Activated T-cell treated with anti-CD3 and anti-CD28 coated beads, Interleukin-2, amount 50 U/mL, for 24 hours (primary cell): Measurements from ENCODE around the gene MLST8.
A peak's percentile ranks its signal among the peaks of the same experiment; 100 is the strongest.
"Not testable (repeated sequence)": the region's sequence is repeated elsewhere in the genome, so short reads cannot be mapped to it uniquely, and the experiment has no call there.

Source experiments
- DNase-seq: peaks from one replicate; pipeline ENCODE4 v3.0.0-alpha.2; 2020
- H3K27ac Mint-ChIP-seq: 2 replicates; pipeline ENCODE4 v1.8.0; 2020; ENCODE audit warnings: mild to moderate bottlenecking, mixed read lengths
- H3K27me3 Mint-ChIP-seq: 2 replicates; pipeline ENCODE4 v1.8.0; 2020; ENCODE audit warnings: mixed read lengths
- H3K36me3 Mint-ChIP-seq: 2 replicates; pipeline ENCODE4 v1.8.0; 2020; ENCODE audit warnings: low read depth, mixed read lengths
- H3K4me1 Mint-ChIP-seq: 2 replicates; pipeline ENCODE4 v1.8.0; 2020; ENCODE audit warnings: low read depth, mixed read lengths
- H3K4me3 Mint-ChIP-seq: 2 replicates; pipeline ENCODE4 v1.8.0; 2020; ENCODE audit warnings: mild to moderate bottlenecking, moderate library complexity, mixed read lengths
- H3K9me3 Mint-ChIP-seq: 2 replicates; pipeline ENCODE4 v1.8.0; 2020; ENCODE audit warnings: mixed read lengths

The MLST8 gene

DNA sequence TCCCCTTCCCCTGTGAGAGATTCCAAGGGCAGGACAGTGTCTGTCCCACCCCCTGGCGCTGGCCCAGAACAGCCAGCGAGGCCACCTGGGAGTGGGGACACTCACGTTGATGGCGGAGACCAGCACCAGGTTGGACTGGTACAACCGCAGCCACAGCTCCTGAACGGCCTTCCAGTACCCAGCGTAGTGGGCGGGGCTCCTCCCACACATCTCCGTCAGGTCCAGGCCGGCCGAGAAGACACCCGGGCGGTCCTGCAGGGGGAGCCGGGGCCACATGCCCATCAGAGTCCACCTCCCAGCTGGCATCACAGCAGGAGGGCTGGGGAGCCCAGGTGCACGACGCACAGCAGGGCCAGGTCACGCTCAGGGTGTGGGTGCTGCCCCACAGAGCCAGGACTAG, 39.0 kb downstream of the MLST8 start:
- Mint-ChIP-seq H3K36me3 (peaks cover 74% of the 10 kb centered on the region), H3K27me3 (no peaks in the 10 kb centered on the region), H3K9me3 (no peaks in the 10 kb centered on the region), H3K4me3 (no peak overlapping the region), H3K4me1 (peaks cover 2% of the 10 kb centered on the region), H3K27ac (no peak overlapping the region)
- DNase-seq: no peak

DNA sequence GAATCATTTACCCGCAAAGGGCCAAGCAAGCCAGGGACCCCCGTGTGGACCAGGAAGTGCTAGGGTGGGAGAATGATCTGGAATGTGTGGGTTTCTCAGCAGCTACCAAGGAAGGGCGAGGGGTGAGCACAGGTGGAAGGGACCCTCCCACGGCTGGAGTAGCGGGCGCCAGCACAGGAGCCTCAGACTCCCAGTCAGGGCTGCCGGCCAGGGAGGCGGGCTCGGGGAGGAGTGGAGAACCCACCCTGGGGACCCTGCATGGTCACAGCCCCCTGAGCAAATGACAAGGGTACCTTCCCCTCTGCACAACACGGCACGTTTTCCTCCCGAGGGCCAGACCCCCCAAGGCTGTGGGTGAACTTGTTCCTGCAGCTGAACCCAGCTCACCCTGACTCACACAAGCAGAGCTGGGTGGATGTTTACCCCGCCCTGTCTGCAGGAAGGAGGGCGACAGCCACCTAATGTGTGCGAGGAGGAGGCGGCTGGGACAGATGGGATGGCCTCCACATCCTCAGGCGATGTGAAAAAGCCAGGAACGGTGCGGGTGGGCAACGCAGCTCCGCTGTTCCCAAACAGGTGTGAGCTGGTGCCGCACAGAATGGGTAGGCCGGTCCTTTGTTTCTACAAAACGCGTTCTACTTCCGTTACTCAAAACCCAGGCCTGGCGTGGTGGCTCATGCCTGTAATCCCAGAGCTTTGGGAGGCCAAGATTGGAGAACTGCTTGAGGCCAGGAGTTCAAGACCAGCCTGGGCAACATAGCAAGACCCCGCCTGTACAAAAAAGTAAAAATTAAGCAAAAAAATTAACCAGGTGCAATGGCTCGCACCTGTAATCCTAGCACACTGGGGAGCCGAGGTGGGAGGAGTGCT, 39.9 kb downstream of the MLST8 start:
- peaks cover 71% of the 10 kb centered on the region for H3K36me3 Mint-ChIP-seq
- H3K4me1 Mint-ChIP-seq: peaks cover 3% of the 10 kb centered on the region
- no peaks in the 10 kb centered on the region for H3K27me3 Mint-ChIP-seq
- H3K9me3 Mint-ChIP-seq: no peaks in the 10 kb centered on the region
- no peak for DNase-seq
- H3K4me3 Mint-ChIP-seq: no peak overlapping the region
- no peak overlapping the region for H3K27ac Mint-ChIP-seq

DNA sequence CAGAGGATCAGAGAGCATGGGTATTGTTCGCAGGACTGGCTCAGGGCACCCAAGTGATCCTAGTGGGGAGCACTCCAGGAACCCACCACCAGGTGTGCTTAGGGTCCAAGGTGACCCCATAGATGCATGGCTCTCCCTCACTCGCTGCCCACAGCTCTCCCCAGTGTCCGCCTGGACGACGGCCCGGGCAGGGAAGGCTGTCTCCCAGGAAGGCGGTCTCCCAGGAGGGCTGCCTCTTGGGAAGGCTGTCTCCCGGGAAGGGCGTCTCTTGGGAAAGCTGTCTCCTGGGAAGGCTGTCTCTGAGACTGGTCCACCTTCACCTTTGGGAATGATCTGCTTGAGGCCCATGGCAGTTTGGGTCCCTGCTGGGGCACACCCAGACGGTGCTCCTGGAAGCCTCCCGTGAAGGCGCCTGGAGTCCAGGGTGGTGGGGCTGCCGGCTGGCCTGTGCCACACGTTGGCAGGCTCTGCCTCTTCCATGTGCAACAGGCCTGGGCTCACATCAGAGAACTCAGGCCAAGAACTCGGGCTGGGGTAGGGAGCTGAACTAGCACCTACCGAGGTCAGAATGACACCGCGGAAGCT, 41.1 kb downstream of the MLST8 start:
- DNase-seq: no peak
- no peak overlapping the region for H3K4me3 Mint-ChIP-seq
- no peaks in the 10 kb centered on the region for H3K9me3 Mint-ChIP-seq
- peaks cover 8% of the 10 kb centered on the region for H3K4me1 Mint-ChIP-seq
- no peaks in the 10 kb centered on the region for H3K27me3 Mint-ChIP-seq
- H3K27ac Mint-ChIP-seq: no peak overlapping the region
- peaks cover 77% of the 10 kb centered on the region for H3K36me3 Mint-ChIP-seq

DNA sequence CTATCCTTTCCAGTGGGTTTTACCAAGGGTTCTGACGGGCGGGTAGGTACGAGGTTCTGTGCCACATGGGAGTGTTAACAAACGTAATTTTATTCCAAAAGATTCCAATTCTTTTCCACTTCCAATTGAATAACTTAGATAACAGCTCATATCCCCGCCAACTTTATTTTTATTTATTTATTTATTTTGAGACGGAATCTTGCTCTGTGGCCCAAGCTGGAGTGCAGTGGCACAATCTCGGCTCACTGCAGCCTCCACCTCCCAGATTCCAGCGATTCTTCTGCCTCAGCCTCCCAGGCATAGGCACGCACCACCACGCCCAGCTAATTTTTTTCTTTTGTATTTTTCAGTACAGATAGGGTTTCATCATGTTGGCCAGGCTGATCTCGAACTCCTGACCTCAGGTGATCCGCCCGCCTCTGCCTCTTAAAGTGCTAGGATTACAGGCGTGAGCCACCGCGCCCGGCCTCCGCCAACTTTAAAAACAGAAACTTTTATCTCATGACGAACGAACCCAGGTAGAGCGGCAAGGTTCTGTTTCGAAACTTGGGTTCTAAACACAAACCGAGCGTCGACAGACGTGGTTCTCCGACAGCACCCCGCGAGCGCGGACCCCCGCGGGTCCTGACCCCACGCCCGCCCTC, 45.5 kb downstream of the MLST8 start:
- peak; percentile 69 for DNase-seq

DNA sequence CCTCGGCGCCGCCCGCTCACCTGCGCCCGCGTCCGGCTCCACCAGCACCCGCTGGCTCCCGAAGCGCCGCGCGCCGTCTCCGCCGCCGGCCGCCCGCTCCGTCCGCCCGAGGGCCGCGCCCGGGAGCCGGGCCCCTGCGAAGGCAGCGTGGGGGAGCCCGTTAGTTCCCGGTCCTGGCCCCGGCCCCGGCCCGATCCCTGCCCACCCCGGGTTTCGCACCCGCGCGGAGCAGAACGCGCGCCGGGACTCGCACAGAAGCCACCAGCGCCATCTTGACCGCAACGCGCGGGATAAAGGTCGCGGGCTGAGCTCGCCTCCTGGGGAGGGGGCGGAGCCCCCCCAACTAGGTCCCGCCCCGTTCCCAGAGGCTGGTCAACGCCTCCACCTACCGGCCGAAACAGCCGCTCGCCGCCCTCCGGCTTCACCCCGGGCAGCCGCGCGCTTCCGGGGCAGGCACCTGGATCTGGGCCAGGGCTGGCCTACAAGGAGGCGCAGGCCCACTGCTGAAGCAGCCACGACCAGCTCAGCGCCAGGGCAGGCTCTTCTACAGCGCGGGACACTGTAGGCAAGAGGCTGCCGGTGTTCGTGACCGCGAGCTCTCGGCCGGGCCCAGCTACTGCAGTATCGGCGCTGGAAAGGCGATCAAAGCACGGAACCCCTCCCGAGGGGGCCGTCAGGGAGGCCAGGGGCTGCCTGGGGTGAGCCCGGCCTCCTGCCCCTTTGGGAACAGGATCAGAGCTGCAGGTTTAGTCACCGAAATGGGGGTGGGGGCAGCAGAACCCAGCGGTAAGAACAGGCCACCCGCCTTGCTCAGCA, 46.2 kb downstream of the MLST8 start, which contains the start of gene ECI1:
TSS of gene ECI1 (minus strand) at position 292 of the 816 bp plus-strand sequence. CDS start at position 271, 21 bp downstream.
- Mint-ChIP-seq H3K36me3 (peaks cover 75% of the 10 kb centered on the region), H3K9me3 (no peaks in the 10 kb centered on the region), H3K27ac (peak within 1 kb of the TSS; percentile 93), H3K4me3 (peak within 1 kb of the TSS; percentile 88), H3K4me1 (peaks cover 20% of the 10 kb centered on the region), H3K27me3 (no peaks in the 10 kb centered on the region)
- DNase-seq: peak; percentile 88

More for the DNA sequence above, 45.5 kb downstream of the MLST8 start:
- Mint-ChIP-seq H3K9me3 (no peaks in the 10 kb centered on the region), H3K27me3 (no peaks in the 10 kb centered on the region), H3K4me3 (peak overlapping the region; percentile 88), H3K4me1 (peaks cover 20% of the 10 kb centered on the region), H3K27ac (peak overlapping the region; percentile 93), H3K36me3 (peaks cover 75% of the 10 kb centered on the region)

DNA sequence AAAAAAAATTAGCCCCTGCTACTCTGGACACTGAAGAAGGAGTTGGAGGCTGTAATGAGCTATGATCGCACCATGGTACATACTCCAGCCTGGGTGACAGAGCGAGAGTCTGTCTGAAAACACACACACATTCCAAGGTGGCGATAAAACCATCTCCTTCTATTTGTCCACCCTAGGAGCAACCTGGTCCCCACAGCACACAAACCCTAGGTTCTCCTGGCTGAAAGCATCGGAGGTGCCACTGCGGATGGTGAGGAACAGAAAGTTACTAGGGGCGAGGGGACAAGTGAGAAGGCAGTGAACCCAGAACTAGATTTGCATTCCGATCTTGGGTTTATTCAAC, 47.5 kb downstream of the MLST8 start:
- no peak for DNase-seq
- no peak overlapping the region for H3K4me3 Mint-ChIP-seq
- H3K9me3 Mint-ChIP-seq: no peaks in the 10 kb centered on the region
- peak overlapping the region; percentile 59 for H3K27ac Mint-ChIP-seq
- H3K4me1 Mint-ChIP-seq: peaks cover 20% of the 10 kb centered on the region
- no peaks in the 10 kb centered on the region for H3K27me3 Mint-ChIP-seq
- H3K36me3 Mint-ChIP-seq: peaks cover 80% of the 10 kb centered on the region

DNA sequence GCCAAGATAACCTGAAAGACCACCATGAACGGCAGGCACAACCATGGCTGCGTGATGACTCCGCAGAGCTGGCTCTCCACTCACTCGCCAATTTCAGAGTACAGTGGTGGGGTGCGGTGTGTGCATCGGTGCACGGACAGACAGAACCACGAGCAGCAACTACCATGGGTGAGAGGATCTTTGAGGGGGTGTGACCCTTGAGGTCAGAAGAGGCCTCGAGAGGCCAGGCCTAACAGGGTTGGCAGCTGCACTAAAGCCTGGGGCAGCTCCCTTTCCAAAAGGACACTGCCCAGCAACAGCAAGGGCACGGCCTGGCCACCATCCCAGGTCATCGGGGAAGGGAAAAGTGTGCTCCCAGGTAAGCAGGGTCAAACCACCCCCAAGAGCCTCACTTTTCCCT, 48.0 kb downstream of the MLST8 start:
- H3K36me3 Mint-ChIP-seq: peaks cover 83% of the 10 kb centered on the region
- H3K9me3 Mint-ChIP-seq: no peaks in the 10 kb centered on the region
- no peaks in the 10 kb centered on the region for H3K27me3 Mint-ChIP-seq
- peaks cover 20% of the 10 kb centered on the region for H3K4me1 Mint-ChIP-seq
- H3K27ac Mint-ChIP-seq: peak overlapping the region; percentile 59
- DNase-seq: no peak
- no peak overlapping the region for H3K4me3 Mint-ChIP-seq

DNA sequence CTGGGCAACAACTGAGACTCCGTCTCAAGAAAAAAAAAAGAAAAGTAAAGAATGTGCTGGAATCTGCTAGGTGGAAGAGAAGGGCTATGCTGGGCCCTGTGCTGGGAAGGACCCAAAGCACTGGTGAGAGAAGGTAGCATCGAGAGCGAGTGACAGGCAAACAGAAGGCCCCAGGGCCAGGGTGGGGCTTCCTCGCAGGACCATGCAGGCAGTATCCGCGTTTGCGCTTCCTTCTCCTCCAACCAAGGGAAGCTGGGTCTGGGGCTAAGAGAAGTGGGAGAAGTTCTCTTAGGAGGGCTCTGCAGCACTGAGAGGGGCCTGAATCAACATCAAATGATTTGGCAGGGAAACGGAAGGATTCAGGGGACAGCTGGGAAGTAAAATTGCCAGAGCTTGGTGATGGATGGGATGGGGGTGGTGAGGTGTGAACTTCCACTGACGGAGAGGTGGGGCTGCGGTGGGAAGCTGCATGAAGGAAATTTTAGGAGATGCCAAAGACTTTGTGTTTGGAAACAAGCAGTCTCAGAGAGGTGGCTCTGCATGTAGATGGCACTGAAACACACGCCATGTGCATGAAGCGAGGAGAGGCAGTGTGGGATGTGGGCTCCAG, 51.4 kb downstream of the MLST8 start:
- DNase-seq: no peak
- peaks cover 15% of the 10 kb centered on the region for H3K4me1 Mint-ChIP-seq
- H3K27me3 Mint-ChIP-seq: no peaks in the 10 kb centered on the region
- no peaks in the 10 kb centered on the region for H3K9me3 Mint-ChIP-seq
- peaks cover 97% of the 10 kb centered on the region for H3K36me3 Mint-ChIP-seq
- H3K4me3 Mint-ChIP-seq: no peak overlapping the region
- peak overlapping the region; percentile 82 for H3K27ac Mint-ChIP-seq

DNA sequence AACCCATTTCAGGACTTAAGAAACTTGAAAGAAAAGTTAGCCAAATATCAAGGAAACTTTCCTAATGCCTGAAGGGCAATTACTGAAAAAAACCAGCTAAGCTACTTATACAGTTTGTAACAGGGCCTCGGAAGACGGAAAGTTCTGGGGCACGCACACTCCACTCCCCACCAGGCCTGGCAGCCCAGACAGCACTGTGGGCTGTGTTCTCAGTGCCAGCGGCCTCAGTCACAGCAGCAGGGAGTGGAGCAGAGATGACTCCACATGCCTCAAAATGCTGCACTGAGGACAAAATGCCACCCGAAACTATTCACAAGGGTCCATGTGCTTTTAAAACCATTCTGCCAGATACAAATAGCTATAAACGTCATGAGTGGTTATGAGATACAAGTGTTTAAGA, 52.5 kb downstream of the MLST8 start:
- Mint-ChIP-seq H3K27ac (peak overlapping the region; percentile 65), H3K9me3 (no peaks in the 10 kb centered on the region), H3K4me3 (no peak overlapping the region), H3K36me3 (peaks cover 98% of the 10 kb centered on the region), H3K27me3 (no peaks in the 10 kb centered on the region), H3K4me1 (peaks cover 9% of the 10 kb centered on the region)
- no peak for DNase-seq

DNA sequence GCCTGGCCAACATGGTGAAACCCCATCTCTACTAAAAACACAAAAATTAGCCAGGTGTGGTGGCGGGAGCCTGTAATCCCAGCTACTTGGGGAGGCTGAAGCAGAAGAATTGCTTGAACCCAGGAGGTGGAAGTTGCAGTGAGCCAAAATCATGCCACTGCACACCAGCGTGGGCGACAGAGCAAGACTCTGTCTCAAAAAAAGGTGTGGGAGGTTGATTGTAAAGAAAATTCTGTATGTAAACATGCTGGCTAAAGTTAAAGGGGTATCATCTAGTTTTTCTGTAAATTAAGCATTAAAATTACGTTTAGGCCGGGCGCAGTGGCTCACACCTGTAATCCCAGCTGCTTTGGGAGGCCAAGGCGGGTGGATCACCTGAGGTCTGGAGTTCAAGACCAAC, 53.3 kb downstream of the MLST8 start:
- peak overlapping the region; percentile 64 for H3K27ac Mint-ChIP-seq
- H3K36me3 Mint-ChIP-seq: peaks cover 98% of the 10 kb centered on the region
- H3K9me3 Mint-ChIP-seq, DNase-seq, H3K4me1 Mint-ChIP-seq, H3K27me3 Mint-ChIP-seq, H3K4me3 Mint-ChIP-seq: not testable (repeated sequence)
